HG02943 (cell line): ENCODE results near the gene P4HTM.
"Not testable (repeated sequence)": the region's sequence is repeated elsewhere in the genome, so short reads cannot be mapped to it uniquely, and the experiment has no call there.

Source experiments
- ATAC-seq: cut with Tn5 transposase; IDR thresholded peaks from one replicate; pipeline ENCODE4 v1.9.1; 2021; ENCODE audit warnings: mild to moderate bottlenecking, low read depth, moderate library complexity; ENCODE audit not compliant: unreplicated experiment

P4HTM gene

DNA sequence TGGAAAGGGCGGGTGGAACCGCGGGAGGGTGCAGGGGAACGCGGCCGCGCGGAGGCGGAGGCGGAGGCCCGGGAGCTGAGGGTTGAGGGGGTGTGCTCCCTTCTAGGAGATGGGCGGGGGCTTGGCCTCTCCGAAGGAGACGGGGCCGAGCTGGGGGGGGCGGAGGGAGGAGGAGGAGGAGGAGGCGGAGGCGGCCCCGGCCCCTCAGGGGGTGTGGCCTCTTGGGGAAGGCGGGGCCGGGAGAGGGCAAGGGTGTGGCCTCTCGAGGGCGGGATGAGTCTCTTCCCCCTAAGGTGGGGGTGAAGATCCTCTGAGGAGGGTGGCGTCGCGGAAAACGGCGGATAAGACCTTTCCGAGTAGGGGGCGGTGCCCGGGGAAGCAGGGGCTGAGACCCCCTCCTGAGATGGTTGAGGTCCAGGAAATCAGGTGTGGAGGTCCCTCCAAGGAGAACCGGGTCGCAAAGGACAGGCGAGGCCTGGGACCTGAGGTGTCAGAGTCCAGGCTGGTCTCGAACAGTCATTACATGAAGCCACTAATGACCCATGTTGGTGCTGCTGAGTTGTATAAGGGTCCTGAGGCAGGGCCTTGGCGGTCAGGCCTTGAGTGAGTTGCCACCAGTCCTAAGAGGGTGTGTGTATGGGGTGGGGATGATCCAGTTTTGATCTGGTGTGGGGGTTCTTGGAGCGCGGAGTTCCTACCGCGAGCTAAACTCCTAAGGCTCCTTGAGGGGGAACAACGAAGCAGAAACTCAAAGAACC, 17.9 kb downstream of the P4HTM start:
- peak; percentile 45 for ATAC-seq

DNA sequence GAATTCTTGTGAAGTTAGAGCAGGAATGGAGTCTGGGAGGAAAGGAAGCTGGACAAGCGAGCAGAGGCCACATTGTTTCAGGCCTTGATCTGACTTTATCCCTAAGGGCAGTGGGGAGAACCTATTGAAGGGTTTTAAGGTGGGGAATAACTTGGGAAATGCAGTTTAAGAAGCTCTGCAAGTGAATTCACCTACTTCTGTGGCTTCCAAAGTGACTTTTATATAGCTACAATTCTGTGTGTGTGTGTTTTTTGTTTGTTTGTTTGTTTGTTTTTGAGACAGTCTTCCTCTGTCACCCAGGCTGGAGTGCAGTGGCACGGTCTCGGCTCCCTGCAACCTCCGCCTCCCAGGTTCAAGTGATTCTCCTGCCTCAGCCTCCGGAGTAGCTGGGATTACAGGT, 18.6 kb downstream of the P4HTM start:
- not testable (repeated sequence) for ATAC-seq

GRCh38 chr3:49009396-49009795, 19.4 kb downstream of the P4HTM start:
- no peak for ATAC-seq

DNA sequence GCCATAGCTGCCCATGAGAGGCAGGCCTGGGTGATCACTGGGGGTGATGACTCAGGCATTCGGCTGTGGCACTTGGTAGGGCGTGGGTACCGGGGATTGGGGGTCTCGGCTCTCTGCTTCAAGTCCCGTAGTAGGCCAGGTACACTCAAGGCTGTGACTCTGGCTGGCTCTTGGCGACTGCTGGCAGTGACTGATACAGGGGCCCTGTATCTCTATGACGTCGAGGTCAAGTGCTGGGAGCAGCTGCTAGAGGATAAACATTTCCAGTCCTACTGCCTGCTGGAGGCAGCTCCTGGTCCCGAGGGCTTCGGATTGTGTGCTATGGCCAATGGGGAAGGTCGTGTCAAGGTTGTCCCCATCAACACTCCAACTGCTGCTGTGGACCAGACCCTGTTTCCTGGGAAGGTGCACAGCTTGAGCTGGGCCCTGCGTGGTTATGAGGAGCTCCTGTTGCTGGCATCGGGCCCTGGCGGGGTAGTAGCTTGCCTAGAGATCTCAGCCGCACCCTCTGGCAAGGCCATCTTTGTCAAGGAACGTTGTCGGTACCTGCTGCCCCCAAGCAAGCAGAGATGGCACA, 22.5 kb downstream of the P4HTM start:
- ATAC-seq: no peak

- ATAC-seq: no peak
Observed at GRCh38 chr3:49013113-49013737, 23.2 kb downstream of the P4HTM start.

DNA sequence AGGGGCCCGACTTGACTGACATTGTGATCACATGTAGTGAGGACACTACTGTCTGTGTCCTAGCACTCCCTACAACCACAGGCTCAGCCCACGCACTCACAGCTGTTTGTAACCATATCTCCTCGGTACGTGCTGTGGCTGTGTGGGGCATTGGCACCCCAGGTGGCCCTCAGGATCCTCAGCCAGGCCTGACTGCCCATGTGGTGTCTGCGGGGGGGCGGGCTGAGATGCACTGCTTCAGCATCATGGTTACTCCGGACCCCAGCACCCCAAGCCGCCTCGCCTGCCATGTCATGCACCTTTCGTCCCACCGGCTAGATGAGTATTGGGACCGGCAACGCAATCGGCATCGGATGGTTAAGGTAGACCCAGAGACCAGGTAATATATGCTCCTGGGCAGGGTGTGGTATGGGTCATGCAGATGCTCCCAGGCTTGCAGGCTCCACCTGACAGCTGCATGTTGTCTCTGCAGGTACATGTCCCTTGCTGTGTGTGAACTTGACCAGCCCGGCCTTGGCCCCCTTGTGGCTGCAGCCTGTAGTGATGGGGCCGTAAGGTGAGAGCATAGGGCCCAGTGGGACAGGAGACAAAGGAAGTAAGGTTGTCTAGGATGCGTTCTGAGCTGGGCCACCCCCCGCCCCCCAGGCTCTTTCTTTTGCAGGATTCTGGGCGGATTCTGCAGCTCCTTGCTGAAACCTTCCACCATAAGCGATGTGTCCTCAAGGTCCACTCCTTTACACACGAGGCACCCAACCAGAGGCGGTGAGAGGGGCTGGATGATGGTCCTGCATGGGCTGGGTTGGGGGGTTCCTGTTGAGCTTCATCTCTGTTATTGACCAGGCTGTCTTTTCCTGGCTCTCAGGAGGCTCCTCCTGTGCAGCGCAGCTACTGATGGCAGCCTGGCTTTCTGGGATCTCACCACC, 24.0 kb downstream of the P4HTM start:
- no peak for ATAC-seq

- no peak for ATAC-seq
Observed at GRCh38 chr3:49015072-49015471, 25.0 kb downstream of the P4HTM start.

- no peak for ATAC-seq
Observed at GRCh38 chr3:49015765-49016164, 25.7 kb downstream of the P4HTM start.

GRCh38 chr3:49016414-49017228, 26.6 kb downstream of the P4HTM start:
- ATAC-seq: no peak

DNA sequence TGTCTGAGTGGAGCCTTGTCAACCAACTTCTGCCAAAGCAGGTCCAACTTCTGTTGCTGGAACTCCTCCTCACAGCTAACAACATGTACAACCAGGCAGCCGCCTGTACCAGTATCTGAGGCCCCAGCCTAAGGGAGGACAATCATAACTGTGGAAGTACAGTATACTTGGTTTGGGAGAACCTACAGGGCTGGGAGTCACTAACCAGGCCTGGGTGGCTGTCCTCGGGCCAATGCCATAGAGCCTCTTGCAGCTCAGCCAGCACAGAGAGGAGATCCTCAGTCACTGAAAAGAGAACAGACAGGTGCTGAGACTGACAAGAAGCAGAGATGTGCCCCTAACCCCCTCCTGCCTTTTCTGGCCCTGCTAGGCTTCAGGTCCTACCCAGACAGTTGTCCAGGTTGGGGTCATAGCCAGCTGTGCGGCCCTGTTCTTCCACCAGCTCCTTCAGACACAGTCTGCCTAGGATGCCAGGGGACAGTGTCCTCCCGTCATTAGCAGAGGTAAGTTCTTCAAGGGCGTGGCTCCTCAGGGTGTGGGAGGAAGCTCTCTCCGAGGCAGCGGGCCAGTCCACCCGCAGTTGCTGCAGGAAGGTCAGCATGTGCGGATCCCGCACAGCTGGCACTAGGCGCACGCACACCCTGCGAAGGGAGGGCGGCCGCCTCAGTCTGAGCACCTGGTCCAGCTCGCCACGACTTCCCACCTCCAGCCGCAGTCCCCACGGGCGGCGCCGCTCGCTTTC, 27.4 kb downstream of the P4HTM start:
- no peak for ATAC-seq

- ATAC-seq: no peak
Observed at GRCh38 chr3:49017971-49018706, 28.1 kb downstream of the P4HTM start, which contains the start of gene DALRD3. TSS of gene DALRD3 (minus strand) at chr3:49018580. CDS start at chr3:49018564, 16 bp downstream.

DNA sequence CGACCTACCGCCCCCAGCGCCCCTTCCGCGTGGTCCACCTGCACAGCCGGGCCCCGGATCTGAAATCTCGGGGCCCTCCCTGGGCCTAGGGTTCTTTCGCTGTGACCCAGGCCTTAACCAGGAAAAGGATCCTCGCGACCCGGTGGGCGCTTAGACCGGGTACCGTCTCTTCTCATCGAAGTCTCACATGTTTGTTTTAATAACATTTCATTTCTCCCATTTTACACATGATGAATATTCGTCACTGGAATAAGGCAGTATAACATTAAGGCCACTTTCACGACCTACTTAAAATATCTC, 28.6 kb downstream of the P4HTM start:
- no peak for ATAC-seq

DNA sequence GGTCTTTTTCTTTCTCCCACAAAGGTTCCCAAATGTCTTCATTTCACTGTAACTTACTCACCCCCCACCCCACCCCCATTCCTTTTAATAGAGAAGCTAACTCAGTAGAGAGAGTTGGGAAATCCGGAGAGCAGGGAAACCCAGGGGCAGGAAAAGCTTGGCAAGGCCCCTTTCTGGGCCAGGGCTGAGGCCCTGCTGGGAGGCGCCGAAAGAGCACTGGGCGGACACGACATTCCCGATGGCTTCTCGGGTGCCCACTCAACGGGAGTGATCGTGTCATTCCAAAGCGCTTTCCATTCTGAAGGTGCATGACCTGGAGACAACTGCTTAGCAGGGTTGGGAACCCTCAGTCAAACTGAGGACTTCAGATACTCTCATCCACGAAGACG, 29.9 kb downstream of the P4HTM start:
- ATAC-seq: no peak

GRCh38 chr3:49020330-49021212, 30.5 kb downstream of the P4HTM start:
- ATAC-seq: no peak

DNA sequence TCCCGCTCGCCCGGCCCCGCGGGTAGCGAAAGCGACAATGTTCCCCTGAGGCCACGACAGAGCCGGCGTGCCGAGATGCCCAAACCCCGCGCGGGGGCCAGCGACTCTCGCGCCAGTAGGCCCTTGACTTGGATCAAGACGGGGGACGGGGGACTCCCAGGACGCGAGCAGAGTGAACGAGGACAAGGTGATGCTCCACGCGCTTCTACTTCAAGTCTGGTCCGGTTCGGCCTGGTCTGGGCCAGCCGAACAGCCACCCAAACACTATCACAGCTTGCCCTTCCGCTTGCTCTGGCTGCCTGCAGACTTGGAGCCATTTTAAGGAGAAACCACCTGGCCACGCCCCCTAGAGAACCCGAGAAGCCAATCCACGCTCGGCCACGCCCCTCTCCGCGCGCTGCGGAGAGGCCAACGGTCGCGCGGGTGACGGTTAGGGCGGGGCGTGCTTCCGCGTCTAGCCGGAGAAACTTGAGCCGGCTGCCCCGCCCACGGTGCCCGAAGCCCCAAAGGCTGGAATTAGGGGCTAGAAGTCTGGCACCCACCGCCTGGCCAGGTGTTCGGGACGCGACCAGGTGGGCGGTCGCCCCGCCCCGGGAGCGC, 31.3 kb downstream of the P4HTM start:
- peak; percentile 62 for ATAC-seq

- peak; percentile 51 for ATAC-seq
Observed at GRCh38 chr3:49021813-49022687, 32.0 kb downstream of the P4HTM start, which contains the start of gene NDUFAF3. TSS of gene NDUFAF3 (plus strand) at chr3:49022121. CDS start at chr3:49022145, 24 bp downstream.
